Endothelial cell of umbilical vein (primary cell): ENCODE data around the gene TSR3. TPM values are rescaled to one million over a fixed set of nuclear protein-coding genes. Genes with fewer than 3 reads are reported as not detected.

Source experiments
- BruUV-seq: library from RNA; stranded (reverse); fragments of 400-500 nt; replicated peaks from 2 replicates; lab custom pipeline; 2021; lab: Mats Ljungman, UMichigan
- CTCF ChIA-PET: fragments of 300-600, 350-600 bp; sonication (Branson Sonifier 250); formaldehyde crosslinking; loops from one replicate; lab custom pipeline; 2021; ENCODE audit warnings: antibody characterized with exemption, inconsistent platforms; lab: Charles Lee
- POLR2A ChIA-PET: fragments of 300-600, 350-600 bp; sonication (Branson Sonifier 250); formaldehyde crosslinking; loops from one replicate; lab custom pipeline; 2021; ENCODE audit warnings: antibody characterized with exemption, inconsistent platforms; lab: Charles Lee
- DNase-seq: peaks from one replicate; pipeline ENCODE4 v3.0.0-alpha.2; 2011; ENCODE audit warnings: low read depth, low spot score
- FAIRE-seq: peaks from 2 replicates; lab custom pipeline; 2011; peaks lifted over from hg19 to GRCh38; lab: Jason Lieb, UNC
- H2AFZ ChIP-seq: 2 replicates; pipeline ENCODE4 v1.6.0; 2012; ENCODE audit warnings: low read depth, low read length, control low read depth, inconsistent platforms
- H3K27ac ChIP-seq: 2 replicates; pipeline ENCODE4 v1.5.1; 2011; ENCODE audit warnings: low read depth, mild to moderate bottlenecking, control low read depth, low read length, moderate library complexity; ENCODE audit not compliant: insufficient read depth
- H3K27me3 ChIP-seq, 2 experiments: 2 replicates each; pipeline versions ENCODE4 v1.6.0 to v1.6.1; 2011; ENCODE audit warnings: low read length in 2 of 2, mixed read lengths in 1 of 2; ENCODE audit not compliant: control insufficient read depth in 2 of 2, insufficient read depth in 2 of 2
- H3K36me3 ChIP-seq, 2 experiments: 2 replicates in 1 of 2; 3 replicates in 1 of 2; pipeline ENCODE4 v1.5.1; 2011; ENCODE audit warnings: low read length in 2 of 2, mild to moderate bottlenecking in 1 of 2, moderate library complexity in 1 of 2; ENCODE audit not compliant: control insufficient read depth in 2 of 2, insufficient read depth in 2 of 2; ENCODE audit errors: extremely low read depth in 1 of 2
- H3K4me1 ChIP-seq: 3 replicates; pipeline ENCODE4 v1.5.1; 2011; ENCODE audit warnings: mild to moderate bottlenecking, low read length; ENCODE audit not compliant: control insufficient read depth, insufficient read depth; ENCODE audit errors: extremely low read depth
- H3K4me2 ChIP-seq: 2 replicates; pipeline ENCODE4 v1.6.1; 2011; ENCODE audit warnings: low read length, control low read depth, mixed read lengths; ENCODE audit not compliant: insufficient read depth
- H3K4me3 ChIP-seq, 3 experiments: fragments of 200-600 bp in 1 of 3; sonication (generic), shearing (Covaris generic) in 1 of 3; replicated peaks in 1 of 3; 2 replicates each; pipeline ENCODE4 v1.5.1; 2011 to 2016; ENCODE audit warnings: control low read depth in 3 of 3, low read length in 3 of 3, mild to moderate bottlenecking in 2 of 3, inconsistent platforms in 1 of 3, low read depth in 1 of 3, moderate library complexity in 1 of 3; ENCODE audit not compliant: insufficient read depth in 1 of 3
- H3K79me2 ChIP-seq: 2 replicates; pipeline ENCODE4 v1.6.0; 2012; ENCODE audit warnings: low read length, inconsistent platforms; ENCODE audit not compliant: control insufficient read depth, insufficient read depth
- H3K9ac ChIP-seq: replicated peaks from 2 replicates; pipeline ENCODE3; 2011; ENCODE audit warnings: low read length, control low read depth; ENCODE audit not compliant: insufficient read depth; ENCODE audit errors: extremely low read depth
- H3K9me1 ChIP-seq: replicated peaks from 3 replicates; pipeline ENCODE4 v1.6.0; 2011; ENCODE audit warnings: mild to moderate bottlenecking, low read length; ENCODE audit not compliant: control insufficient read depth, insufficient read depth; ENCODE audit errors: extremely low read depth
- H3K9me3 ChIP-seq: replicated peaks from 2 replicates; pipeline ENCODE4 v1.5.1; 2012; ENCODE audit warnings: low read length, inconsistent platforms; ENCODE audit not compliant: control insufficient read depth, insufficient read depth
- H4K20me1 ChIP-seq: replicated peaks from 2 replicates; pipeline ENCODE3; 2011; ENCODE audit warnings: mild to moderate bottlenecking, low read length; ENCODE audit not compliant: control insufficient read depth, insufficient read depth; ENCODE audit errors: extremely low read depth
- EZH2 ChIP-seq: IDR thresholded peaks from 2 replicates; pipeline ENCODE4 v1.6.1; 2012; ENCODE audit warnings: borderline replicate concordance, low read depth, mild to moderate bottlenecking, moderate library complexity, low read length, inconsistent platforms; ENCODE audit not compliant: severe bottlenecking
- FOS ChIP-seq: IDR thresholded peaks from 2 replicates; pipeline ENCODE4 v1.6.1; 2011; ENCODE audit warnings: mild to moderate bottlenecking, low read length, moderate library complexity, borderline replicate concordance; ENCODE audit not compliant: insufficient read depth
- GATA2 ChIP-seq: IDR thresholded peaks from 2 replicates; pipeline ENCODE4 v1.7.0; 2011; ENCODE audit warnings: low read depth, mild to moderate bottlenecking, moderate library complexity, mixed read lengths, low read length; ENCODE audit not compliant: insufficient read length, insufficient read depth
- JUN ChIP-seq: IDR thresholded peaks from 2 replicates; pipeline ENCODE4 v1.6.1; 2011; ENCODE audit warnings: borderline replicate concordance, low read depth; ENCODE audit not compliant: insufficient read length, insufficient read depth
- MYC ChIP-seq: IDR thresholded peaks from one replicate; pipeline ENCODE4 v1.6.1; 2011; ENCODE audit warnings: mild to moderate bottlenecking, low read depth, low read length
- POLR2A ChIP-seq: IDR thresholded peaks from 2 replicates; pipeline ENCODE4 v1.6.1; 2012; ENCODE audit warnings: low read depth, mild to moderate bottlenecking, control low read depth, low read length
- POLR2AphosphoS5 ChIP-seq: IDR thresholded peaks from 2 replicates; pipeline ENCODE4 v1.6.1; 2012; ENCODE audit warnings: low read depth, mild to moderate bottlenecking, control low read depth, low read length, moderate library complexity; ENCODE audit not compliant: insufficient read depth
- dilution Hi-C: fragments of 300-500 bp; cut with MboI; formaldehyde crosslinking; loops from one replicate; pipeline ENCODE4 v1.15.0; 2019; ENCODE audit warnings: low sequenced_read_pairs; ENCODE audit not compliant: extremely low pct_ligation_motif_present
- intact Hi-C: fragments of 100-400 bp; cut with micrococcal nuclease; formaldehyde crosslinking; loops from one replicate; pipeline ENCODE4 v1.10.0; 2022
- polyA plus RNA-seq, 4 experiments: library from polyadenylated mRNA; depleted of rRNA in 3 of 4; stranded (reverse) in 3 of 4; unstranded in 1 of 4; fragments of >200 nt; gene quantifications; 2 replicates each; pipeline versions ENCODE4 v1.2.1 to v1.2.3, GENCODE V29; 2011 to 2012; ENCODE audit warnings: missing spikeins in 1 of 4
- total RNA-seq: library from RNA; stranded (reverse); gene quantifications from 2 replicates; pipeline ENCODE4 v1.2.3, GENCODE V29; 2021
- TF ChIP-seq, protein P1 (sequence below): IDR thresholded peaks from 2 replicates; pipeline ENCODE4 v1.6.1; 2011; ENCODE audit not compliant: insufficient read depth, insufficient read length

The TSR3 gene
- total and polyA plus RNA-seq, 2 donors (not counting 3 experiments of a cell fraction or from before 2014, with no cell fraction given), result 65.4 to 82.7 TPM

- Histone ChIP-seq H4K20me1 (no peaks in the 10 kb centered on the region), H2AFZ (no peak overlapping the region), H3K9me3 (no peaks in the 10 kb centered on the region), H3K36me3 (no peaks in the 10 kb centered on the region), H3K9me1 (no peaks in the 10 kb centered on the region), H3K27ac (no peak overlapping the region), H3K27me3 (no peaks in the 10 kb centered on the region), H3K9ac (no peak overlapping the region), H3K4me2 (no peak overlapping the region), H3K4me1 (peaks cover 2% of the 10 kb centered on the region), H3K4me3 (no peak overlapping the region), H3K79me2 (no peaks in the 10 kb centered on the region)
- CTCF ChIA-PET, result interaction anchor here (0.5 to 2.4 kb wide), 14 partner anchors 8 to 167 kb away, joined by 3 to 15 read pairs (median 4); partner anchors contain the start of genes BAIAP3, CCDC154, UBE2I and UQCC4
- TF ChIP-seq GATA2, result no peak
- TF ChIP-seq JUN, result no peak
- TF ChIP-seq MYC, result no peak
- no peak for TF ChIP-seq POLR2A
- no peak for TF ChIP-seq FOS
- TF ChIP-seq EZH2, result no peak
- no peak for TF ChIP-seq POLR2AphosphoS5
- TF ChIP-seq, protein P1, sequence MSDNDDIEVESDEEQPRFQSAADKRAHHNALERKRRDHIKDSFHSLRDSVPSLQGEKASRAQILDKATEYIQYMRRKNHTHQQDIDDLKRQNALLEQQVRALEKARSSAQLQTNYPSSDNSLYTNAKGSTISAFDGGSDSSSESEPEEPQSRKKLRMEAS, result no peak
- dilution Hi-C loops, result no loop called here
- no peak for FAIRE-seq
- POLR2A ChIA-PET, result no interaction called here
- no peak for DNase-seq
- no TSS peak for BruUV-seq
- intact Hi-C loops, result loop anchor here (10.0 kb wide), 2 partner anchors 103 to 483 kb away; partner anchors contain the start of genes NUBP2 and SPSB3
These were observed 50.1 kb downstream of the TSR3 start for GRCh38 chr16:1301562-1301961.
